Adrenal gland (tissue), 12 donors: ENCODE data around the gene GAS2L2. TPM values are rescaled to one million over a fixed set of nuclear protein-coding genes. Genes with fewer than 3 reads are reported as not detected.

Experiments used
- DNase-seq, 7 donors: peaks; one replicate each; pipeline ENCODE4 v3.0.0-alpha.2; 2019 to 2020
- H3K27ac ChIP-seq, 5 donors: fragments of 200-600 bp; sonication (generic) in 4 of 5; 1 replicate in 3 of 5; 2 replicates in 2 of 5; pipeline versions ENCODE4 v1.5.1 to v1.8.0; 2016 to 2020; ENCODE audit warnings: mild to moderate bottlenecking in 1 of 5
- H3K27me3 ChIP-seq: fragments of 200-600 bp; 2 replicates; pipeline ENCODE4 v1.8.0; 2021
- H3K36me3 ChIP-seq, 2 donors: fragments of 200-600 bp; replicated peaks in 1 of 2; 1 replicate in 1 of 2; 2 replicates in 1 of 2; pipeline versions ENCODE4 v1.5.1 to v1.8.0; 2018 to 2022
- H3K4me1 ChIP-seq, 2 donors: fragments of 200-600 bp; replicated peaks in 1 of 2; 1 replicate in 1 of 2; 2 replicates in 1 of 2; pipeline versions ENCODE4 v1.5.1 to v1.8.0; 2018 to 2021
- H3K4me3 ChIP-seq, 4 donors: fragments of 200-600 bp; sonication (generic) in 3 of 4; one replicate each; pipeline ENCODE4 v1.5.1; 2016 to 2018
- H3K9me3 ChIP-seq, 3 donors: fragments of 200-600 bp; sonication (generic) in 1 of 3; replicated peaks in 1 of 3; 1 replicate in 2 of 3; 2 replicates in 1 of 3; pipeline versions ENCODE4 v1.5.1 to v1.8.0; 2016 to 2021
- POLR2A ChIP-seq, 2 donors: fragments of 450-650 bp; IDR thresholded peaks; one replicate each; pipeline ENCODE4 v1.6.1; 2017; ENCODE audit warnings: antibody characterized with exemption in 2 of 2, mild to moderate bottlenecking in 2 of 2, moderate library complexity in 1 of 2
- WGBS, 4 donors: extraction: QIAGEN DNeasy Blood & Tissue Kit in 2 of 4; methylation state at CpG; one replicate each; pipeline versions ENCODE4 v1.1.5 to v1.1.7; 2013 to 2017; 5-methylcytosine and 5-hydroxymethylcytosine counted together
- intact Hi-C, 2 donors: fragments of 100-400 bp; cut with DNase I; formaldehyde crosslinking; loops; one replicate each; pipeline versions ENCODE4 v1.14.1 to v1.15.0; 2022 to 2023
- polyA plus RNA-seq, 3 donors: library from polyadenylated mRNA; stranded (reverse); fragments of 200-250 nt in 2 of 3; fragments of 350-450 nt in 1 of 3; fragmentation: Illumina TruSeq in 1 of 3; extraction: RNeasy Lipid Tissue Mini Kit (QIAGEN cat#74804) in 1 of 3; gene quantifications; one replicate each; pipeline ENCODE4 v1.2.3, GENCODE V29; 2013 to 2014
- total RNA-seq, 9 donors: library from RNA; depleted of rRNA in 4 of 9; stranded (reverse); fragments of >200 nt in 4 of 9; fragments of 120-200 nt in 1 of 9; fragmentation: NEBNext Ultra II Directional in 1 of 9; extraction: Animal tissue kit (Norgen Biotek cat#: 25700) in 1 of 9; gene quantifications; one replicate each; pipeline versions ENCODE4 v1.1.0 to v1.2.4, GENCODE V29; 2013 to 2023
- TF ChIP-seq, protein P1 (sequence below), 6 experiments: fragments of 450-650 bp in 4 of 6; fragments of 200-600 bp in 2 of 6; sonication (generic) in 1 of 6; IDR thresholded peaks; 1 replicate in 5 of 6; 2 replicates in 1 of 6; pipeline versions ENCODE4 v1.5.1 to v1.8.0; 2016 to 2021; ENCODE audit warnings: antibody characterized with exemption in 6 of 6, mild to moderate bottlenecking in 2 of 6, moderate library complexity in 1 of 6
- donor health status: healthy with polysubstance abuse.
- donor health status: Bipolar disorder and iron deficiency.
- donor health status: DM: yes; HTN: yes; CAD: no.
- donor health status: DM: no; HTN: no; CAD: no.
- donor health status: DM: no; HTN: no; CAD: no.
- donor health status: DM: yes; HTN: yes; CAD: no.

GAS2L2 gene
- total and polyA plus RNA-seq, 12 donors, result 0.06 to 0.22 (median 0.08) TPM; not detected in 7

DNA sequence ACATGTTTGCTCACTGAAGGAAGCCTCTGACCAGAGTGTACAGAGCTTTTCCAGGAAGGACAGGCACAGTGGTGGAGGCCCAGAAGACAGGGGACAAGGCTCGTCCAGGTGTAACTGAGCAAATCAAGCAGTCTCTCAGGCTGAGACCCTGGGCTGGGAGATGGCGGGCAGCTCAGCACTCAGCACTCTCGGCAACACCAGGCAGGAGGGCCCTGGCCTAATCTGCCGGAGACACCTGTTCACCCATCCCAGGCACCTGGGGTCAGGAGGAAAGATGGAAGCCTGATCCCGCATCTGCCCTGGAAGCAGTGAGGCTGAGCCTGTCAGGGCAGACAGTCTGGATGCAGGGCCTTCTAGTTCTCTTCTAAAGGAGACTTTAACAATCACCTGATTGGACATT lies 16.8 kb downstream of the GAS2L2 start:
- no peak overlapping the region for H3K4me3 ChIP-seq
- WGBS, 4 donors, result 89 to 97% (median 94%) methylated on average over 3 to 5 of the region's 5 CpGs
- no peak for DNase-seq
- peaks cover 9% of the 10 kb centered on the region for H3K27me3 ChIP-seq
- H3K36me3 ChIP-seq, result no peaks in the 10 kb centered on the region
- H3K4me1 ChIP-seq, result peaks cover 2 to 6% of the 10 kb centered on the region in 2 donors
- intact Hi-C loops, result no loop called here
- TF ChIP-seq, protein P1, sequence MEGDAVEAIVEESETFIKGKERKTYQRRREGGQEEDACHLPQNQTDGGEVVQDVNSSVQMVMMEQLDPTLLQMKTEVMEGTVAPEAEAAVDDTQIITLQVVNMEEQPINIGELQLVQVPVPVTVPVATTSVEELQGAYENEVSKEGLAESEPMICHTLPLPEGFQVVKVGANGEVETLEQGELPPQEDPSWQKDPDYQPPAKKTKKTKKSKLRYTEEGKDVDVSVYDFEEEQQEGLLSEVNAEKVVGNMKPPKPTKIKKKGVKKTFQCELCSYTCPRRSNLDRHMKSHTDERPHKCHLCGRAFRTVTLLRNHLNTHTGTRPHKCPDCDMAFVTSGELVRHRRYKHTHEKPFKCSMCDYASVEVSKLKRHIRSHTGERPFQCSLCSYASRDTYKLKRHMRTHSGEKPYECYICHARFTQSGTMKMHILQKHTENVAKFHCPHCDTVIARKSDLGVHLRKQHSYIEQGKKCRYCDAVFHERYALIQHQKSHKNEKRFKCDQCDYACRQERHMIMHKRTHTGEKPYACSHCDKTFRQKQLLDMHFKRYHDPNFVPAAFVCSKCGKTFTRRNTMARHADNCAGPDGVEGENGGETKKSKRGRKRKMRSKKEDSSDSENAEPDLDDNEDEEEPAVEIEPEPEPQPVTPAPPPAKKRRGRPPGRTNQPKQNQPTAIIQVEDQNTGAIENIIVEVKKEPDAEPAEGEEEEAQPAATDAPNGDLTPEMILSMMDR (IDR thresholded peaks at IDR 0.05), result no peak
- TF ChIP-seq POLR2A (IDR thresholded peaks at IDR 0.05), result no peak
- no peak overlapping the region for H3K27ac ChIP-seq
- no peaks in the 10 kb centered on the region for H3K9me3 ChIP-seq

DNA sequence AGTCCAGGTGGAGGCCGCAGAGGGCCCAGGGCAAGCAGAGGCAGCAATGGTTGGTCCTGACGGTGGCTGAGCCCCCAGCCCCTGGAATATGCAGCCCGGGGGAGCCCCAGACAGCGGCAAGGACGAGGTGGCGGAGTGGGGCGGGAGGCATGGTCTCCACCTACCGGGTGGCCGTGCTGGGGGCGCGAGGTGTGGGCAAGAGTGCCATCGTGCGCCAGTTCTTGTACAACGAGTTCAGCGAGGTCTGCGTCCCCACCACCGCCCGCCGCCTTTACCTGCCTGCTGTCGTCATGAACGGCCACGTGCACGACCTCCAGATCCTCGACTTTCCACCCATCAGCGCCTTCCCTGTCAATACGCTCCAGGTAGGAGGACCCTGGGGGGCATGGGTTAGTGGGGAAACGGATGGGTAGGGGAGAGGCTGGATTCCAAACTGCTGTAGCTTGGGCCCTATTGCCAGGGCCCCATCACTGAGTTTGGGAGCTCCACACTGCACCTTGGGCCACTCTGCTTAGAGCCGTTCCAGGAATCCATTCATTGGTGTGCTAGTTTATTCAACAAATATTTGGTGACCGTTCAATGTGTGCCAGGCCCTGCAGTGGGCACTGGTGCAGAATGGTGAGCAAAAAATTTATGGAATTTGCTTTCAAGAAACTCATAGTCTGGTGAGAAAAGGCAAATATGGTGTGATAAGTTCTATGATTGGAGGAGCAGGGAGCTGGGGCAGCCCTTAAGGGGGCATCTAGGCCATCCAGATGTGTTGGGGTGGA lies 17.8 kb downstream of the GAS2L2 start:
- Histone ChIP-seq H3K9me3 (no peaks in the 10 kb centered on the region), H3K4me1 (peaks cover 6 to 8% of the 10 kb centered on the region in 2 donors), H3K36me3 (no peaks in the 10 kb centered on the region), H3K27ac (no peak overlapping the region), H3K27me3 (no peaks in the 10 kb centered on the region), H3K4me3 (no peak overlapping the region)
- no peak for TF ChIP-seq POLR2A (IDR thresholded peaks at IDR 0.05)
- TF ChIP-seq, protein P1 (IDR thresholded peaks at IDR 0.05), result no peak
- intact Hi-C loops, result no loop called here
- WGBS, 4 donors, result 88 to 93% (median 89%) methylated on average over 26 to 29 of the region's 29 CpGs
- peak in 1 of 7 donors; percentile 44 for DNase-seq

DNA sequence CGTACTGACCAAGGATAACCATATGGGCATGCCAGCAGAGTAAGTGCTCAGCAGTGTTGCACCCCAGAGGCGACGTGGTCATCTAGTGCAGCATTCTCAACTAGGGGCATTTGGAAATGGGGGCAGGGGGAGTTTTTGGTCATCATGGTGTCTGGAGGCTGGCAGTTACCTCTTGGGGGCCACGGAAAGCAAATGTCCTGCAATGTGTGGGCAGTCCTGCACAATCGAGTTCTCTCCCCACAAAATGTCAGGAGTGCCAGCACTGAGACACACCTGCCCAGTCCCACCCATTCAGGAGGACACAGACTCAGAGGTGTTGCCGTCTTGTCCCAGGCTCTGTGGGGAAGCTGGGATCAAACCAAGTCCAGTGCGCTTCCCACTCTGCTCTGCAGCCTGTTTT lies 18.6 kb downstream of the GAS2L2 start:
- Histone ChIP-seq H3K4me1 (peaks cover 6 to 8% of the 10 kb centered on the region in 2 donors), H3K36me3 (no peaks in the 10 kb centered on the region), H3K4me3 (no peak overlapping the region), H3K27me3 (no peaks in the 10 kb centered on the region), H3K9me3 (no peaks in the 10 kb centered on the region), H3K27ac (no peak overlapping the region)
- intact Hi-C loops, result no loop called here
- DNase-seq, result peak in 1 of 7 donors; percentile 18
- WGBS, 4 donors, result 88 to 95% (median 94%) methylated on average over 5 to 7 of the region's 7 CpGs
- no peak for TF ChIP-seq POLR2A (IDR thresholded peaks at IDR 0.05)
- TF ChIP-seq, protein P1 (IDR thresholded peaks at IDR 0.05), result no peak

DNA sequence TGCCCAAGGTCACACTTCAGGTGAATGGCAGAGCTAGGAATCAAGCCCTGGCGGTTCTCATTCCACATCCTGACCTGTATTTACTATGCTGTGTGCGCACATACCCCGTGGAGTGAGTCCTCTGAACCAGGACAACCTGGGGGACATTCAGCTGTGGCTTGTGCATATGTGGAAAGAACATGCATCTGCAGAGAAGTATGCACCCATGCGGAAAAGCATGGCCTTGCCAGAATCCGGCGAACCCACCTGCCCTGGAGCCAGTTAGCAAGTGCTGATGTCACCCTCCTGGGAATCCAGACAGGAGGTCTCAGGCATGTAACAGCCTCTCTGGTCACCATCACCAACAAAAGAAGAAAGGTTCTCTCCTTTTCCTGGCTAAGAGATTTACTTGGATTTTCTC lies 19.7 kb downstream of the GAS2L2 start:
- Histone ChIP-seq H3K27ac (no peak overlapping the region), H3K4me1 (peaks cover 6 to 8% of the 10 kb centered on the region in 2 donors), H3K4me3 (no peak overlapping the region), H3K36me3 (no peaks in the 10 kb centered on the region), H3K27me3 (no peaks in the 10 kb centered on the region), H3K9me3 (no peaks in the 10 kb centered on the region)
- 88 to 94% (median 91%) methylated on average over 2 to 6 of the region's 6 CpGs for whole genome bisulfite sequencing, 4 donors
- TF ChIP-seq POLR2A (IDR thresholded peaks at IDR 0.05), result no peak
- TF ChIP-seq, protein P1 (IDR thresholded peaks at IDR 0.05), result no peak
- peak in 1 of 7 donors; percentile 38 for DNase-seq
- intact Hi-C loops, result no loop called here
